Measurements from ENCODE around the gene SLC15A4.

The SLC15A4 gene

DNA sequence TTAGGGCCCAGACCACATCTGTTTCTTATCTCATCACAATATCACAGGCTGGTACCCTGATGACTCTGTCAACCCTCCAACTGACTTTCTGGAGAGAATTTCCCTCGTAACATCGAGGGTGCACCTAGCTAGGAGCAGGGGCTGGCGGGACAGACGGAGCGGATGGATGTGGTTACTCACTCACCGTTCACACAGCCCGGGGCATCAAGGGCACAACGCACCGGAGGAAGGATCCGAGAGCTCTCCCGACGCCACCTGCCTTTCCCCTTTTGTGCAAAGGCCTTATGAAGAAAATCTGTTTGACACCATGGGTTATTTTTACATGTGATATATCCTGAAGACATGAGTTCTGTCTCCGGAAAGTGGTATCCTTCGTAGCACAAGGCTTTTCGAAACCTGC is 31.4 kb downstream of the SLC15A4 start:
- peaks cover 30% of the 10 kb centered on the region for H3K36me3 ChIP-seq (ENCODE audit: control insufficient read depth, insufficient read depth, low read length)

DNA sequence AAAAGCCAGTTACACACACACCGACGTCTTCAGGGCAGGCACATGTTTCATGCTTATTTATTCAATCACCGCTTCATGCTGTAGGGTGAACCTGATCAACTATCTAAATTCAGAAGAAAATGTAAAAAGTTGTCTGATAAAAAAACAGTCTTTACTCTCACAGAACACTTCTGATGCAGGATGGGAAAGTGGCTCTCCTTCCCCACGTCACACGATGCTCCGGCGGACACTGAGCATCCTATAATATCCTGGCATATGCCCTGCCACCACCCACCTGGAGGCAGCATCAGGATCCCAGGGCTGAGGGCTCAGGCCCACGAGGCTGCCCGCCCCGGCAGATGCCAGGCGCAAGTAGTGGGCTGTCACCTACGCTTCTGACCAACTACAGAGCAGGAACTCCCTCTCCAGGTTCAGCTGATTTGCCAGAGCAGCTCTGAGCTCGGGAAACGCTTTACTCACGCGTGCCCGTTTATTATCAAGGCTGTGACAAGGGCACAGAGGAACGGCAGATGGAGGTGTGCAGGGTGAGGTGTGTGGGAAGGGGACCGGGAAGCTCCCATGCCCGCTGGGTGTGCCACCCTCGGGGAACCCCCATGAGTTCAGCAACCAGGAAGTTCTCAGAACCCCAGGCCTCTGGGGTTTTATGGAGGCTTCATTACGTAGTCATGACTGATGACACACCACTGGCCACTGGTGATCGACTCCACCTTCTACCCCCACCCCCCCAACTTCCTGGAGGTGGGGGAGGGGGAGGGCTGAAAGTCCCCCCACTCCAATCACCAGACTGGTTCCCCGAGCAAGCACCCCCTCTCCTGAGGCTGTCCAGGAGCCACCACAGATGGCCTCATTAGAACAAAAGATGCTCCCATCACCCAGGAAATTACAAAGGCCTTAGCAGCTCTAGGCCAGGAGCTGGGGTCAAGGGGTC is 32.1 kb downstream of the SLC15A4 start:
- TF ChIP-seq, protein P1, sequence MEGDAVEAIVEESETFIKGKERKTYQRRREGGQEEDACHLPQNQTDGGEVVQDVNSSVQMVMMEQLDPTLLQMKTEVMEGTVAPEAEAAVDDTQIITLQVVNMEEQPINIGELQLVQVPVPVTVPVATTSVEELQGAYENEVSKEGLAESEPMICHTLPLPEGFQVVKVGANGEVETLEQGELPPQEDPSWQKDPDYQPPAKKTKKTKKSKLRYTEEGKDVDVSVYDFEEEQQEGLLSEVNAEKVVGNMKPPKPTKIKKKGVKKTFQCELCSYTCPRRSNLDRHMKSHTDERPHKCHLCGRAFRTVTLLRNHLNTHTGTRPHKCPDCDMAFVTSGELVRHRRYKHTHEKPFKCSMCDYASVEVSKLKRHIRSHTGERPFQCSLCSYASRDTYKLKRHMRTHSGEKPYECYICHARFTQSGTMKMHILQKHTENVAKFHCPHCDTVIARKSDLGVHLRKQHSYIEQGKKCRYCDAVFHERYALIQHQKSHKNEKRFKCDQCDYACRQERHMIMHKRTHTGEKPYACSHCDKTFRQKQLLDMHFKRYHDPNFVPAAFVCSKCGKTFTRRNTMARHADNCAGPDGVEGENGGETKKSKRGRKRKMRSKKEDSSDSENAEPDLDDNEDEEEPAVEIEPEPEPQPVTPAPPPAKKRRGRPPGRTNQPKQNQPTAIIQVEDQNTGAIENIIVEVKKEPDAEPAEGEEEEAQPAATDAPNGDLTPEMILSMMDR (IDR thresholded peaks at IDR 0.05; ENCODE audit: insufficient read depth, low read length, poor library complexity, severe bottlenecking) = no peak
- no peak overlapping the region for H3K4me3 ChIP-seq (replicated peaks; ENCODE audit: low read depth, low read length)
- peak; percentile 50 for DNase-seq (ENCODE audit: extremely low read depth, insufficient read length)
- H3K36me3 ChIP-seq (ENCODE audit: control insufficient read depth, insufficient read depth, low read length) = peaks cover 24% of the 10 kb centered on the region
- H3K27me3 ChIP-seq (replicated peaks; ENCODE audit: control insufficient read depth, insufficient read depth, low read length) = no peaks in the 10 kb centered on the region

More for the DNA sequence above, 31.4 kb downstream of the SLC15A4 start:
- TF ChIP-seq, protein P1 (IDR thresholded peaks at IDR 0.05; ENCODE audit: insufficient read depth, low read length, poor library complexity, severe bottlenecking) = no peak
- DNase-seq (ENCODE audit: extremely low read depth, insufficient read length) = no peak
- Histone ChIP-seq H3K27me3 (replicated peaks; ENCODE audit: control insufficient read depth, insufficient read depth, low read length) (no peaks in the 10 kb centered on the region), H3K4me3 (replicated peaks; ENCODE audit: low read depth, low read length) (no peak overlapping the region)

DNA sequence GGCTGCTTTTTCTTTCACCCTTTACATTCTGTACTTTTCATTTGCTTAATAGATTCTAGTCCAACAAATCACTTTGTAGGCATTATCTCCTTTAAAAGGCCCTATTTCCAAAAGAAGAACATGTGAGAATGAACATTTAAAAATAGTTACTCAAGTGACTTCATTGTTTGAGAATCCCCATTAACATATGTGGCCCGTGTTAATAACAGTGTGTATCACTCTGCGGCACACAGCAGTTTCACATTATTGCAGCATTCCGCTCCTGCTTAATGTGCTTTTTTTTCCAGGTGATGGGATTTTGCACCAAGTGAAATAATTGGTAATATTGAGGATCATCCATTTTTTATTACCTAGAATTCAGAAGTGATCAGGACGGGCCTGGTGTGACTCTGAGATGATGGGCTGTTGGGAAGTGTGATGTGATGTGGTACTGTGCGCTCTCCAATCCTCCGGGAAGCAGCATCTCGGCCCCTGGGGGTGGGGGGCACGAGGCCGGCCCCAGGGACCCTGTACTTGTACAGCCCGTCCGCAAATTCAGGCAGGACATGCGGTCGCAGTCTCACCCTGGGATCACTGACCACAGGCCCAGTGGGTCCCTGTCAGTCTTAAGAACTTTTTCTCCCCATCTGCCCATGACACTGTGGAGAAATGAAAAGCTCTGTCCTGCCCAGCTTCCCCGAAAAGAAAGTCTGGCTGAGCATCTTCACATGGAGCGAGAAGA is 32.9 kb downstream of the SLC15A4 start:
- no peaks in the 10 kb centered on the region for H3K27me3 ChIP-seq (replicated peaks; ENCODE audit: control insufficient read depth, insufficient read depth, low read length)
- H3K36me3 ChIP-seq (ENCODE audit: control insufficient read depth, insufficient read depth, low read length) = peaks cover 21% of the 10 kb centered on the region
- no peak overlapping the region for H3K4me3 ChIP-seq (replicated peaks; ENCODE audit: low read depth, low read length)
- no peak for DNase-seq (ENCODE audit: extremely low read depth, insufficient read length)
- TF ChIP-seq, protein P1 (IDR thresholded peaks at IDR 0.05; ENCODE audit: insufficient read depth, low read length, poor library complexity, severe bottlenecking) = no peak

DNA sequence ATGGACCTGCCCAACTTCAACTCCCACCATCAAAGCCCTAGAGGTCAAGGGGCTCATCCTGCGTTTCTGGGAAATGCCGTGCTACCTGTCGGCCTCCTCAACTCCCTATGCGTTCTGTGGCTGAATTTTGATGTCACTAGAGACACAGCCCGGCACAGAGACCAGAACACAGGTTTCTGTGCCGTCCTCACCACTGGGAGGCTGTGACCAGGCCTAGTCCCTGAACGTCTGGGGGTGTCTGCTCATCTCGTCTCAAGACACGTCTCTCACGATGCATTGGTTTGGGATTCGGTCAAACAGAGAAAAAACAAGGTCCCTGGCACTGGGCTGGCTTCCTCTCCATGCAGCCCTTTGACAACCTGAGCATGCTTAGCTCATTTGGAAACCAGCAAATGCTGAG is 33.5 kb downstream of the SLC15A4 start:
- no peaks in the 10 kb centered on the region for H3K27me3 ChIP-seq (replicated peaks; ENCODE audit: control insufficient read depth, insufficient read depth, low read length)
- DNase-seq (ENCODE audit: extremely low read depth, insufficient read length) = peak; percentile 29
- TF ChIP-seq, protein P1 (IDR thresholded peaks at IDR 0.05; ENCODE audit: insufficient read depth, low read length, poor library complexity, severe bottlenecking) = no peak
- H3K4me3 ChIP-seq (replicated peaks; ENCODE audit: low read depth, low read length) = no peak overlapping the region
- peaks cover 16% of the 10 kb centered on the region for H3K36me3 ChIP-seq (ENCODE audit: control insufficient read depth, insufficient read depth, low read length)

DNA sequence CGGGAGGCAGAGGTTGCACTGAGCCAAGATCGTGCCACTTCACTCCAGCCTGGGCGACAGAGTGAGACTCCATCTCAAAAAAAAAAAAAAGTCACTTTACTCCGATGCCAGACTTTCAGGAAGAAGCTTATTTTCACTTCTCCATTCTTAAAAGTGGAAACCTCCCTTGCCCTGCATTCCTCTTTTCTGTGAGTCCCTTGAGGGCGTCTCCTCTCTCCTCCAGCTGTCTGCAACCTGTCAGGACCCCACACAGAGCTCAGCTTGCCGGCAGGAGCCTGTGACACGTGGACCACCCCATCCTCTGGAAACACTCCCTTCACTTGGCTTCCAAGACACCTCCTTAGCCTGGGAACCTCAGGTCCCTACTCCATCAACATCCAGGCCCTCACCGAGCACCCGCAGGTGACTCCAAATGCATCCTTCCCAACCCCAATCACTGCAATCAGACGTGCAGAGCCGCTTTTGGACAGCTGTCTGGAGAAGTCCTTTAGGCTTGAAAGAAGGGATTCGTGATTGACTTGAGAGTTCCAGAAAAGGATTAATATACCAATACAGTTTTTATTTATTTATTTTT is 34.3 kb downstream of the SLC15A4 start:
- no peaks in the 10 kb centered on the region for H3K27me3 ChIP-seq (replicated peaks; ENCODE audit: control insufficient read depth, insufficient read depth, low read length)

More for the DNA sequence above, 34.3 kb downstream of the SLC15A4 start:
- Histone ChIP-seq H3K4me3 (replicated peaks; ENCODE audit: low read depth, low read length) (no peak overlapping the region), H3K36me3 (ENCODE audit: control insufficient read depth, insufficient read depth, low read length) (peaks cover 15% of the 10 kb centered on the region)
- peak; percentile 32 for DNase-seq (ENCODE audit: extremely low read depth, insufficient read length)
- TF ChIP-seq, protein P1 (IDR thresholded peaks at IDR 0.05; ENCODE audit: insufficient read depth, low read length, poor library complexity, severe bottlenecking) = no peak
